GM20000 (cell line): ENCODE data around the gene JAG1.

Experiments
- DNase-seq: peaks from one replicate; pipeline ENCODE4 v3.0.0; 2012; ENCODE audit warnings: low spot score
- TF ChIP-seq, protein P1 (sequence below): IDR thresholded peaks from 2 replicates; pipeline ENCODE4 v1.5.1; 2012; ENCODE audit warnings: mild to moderate bottlenecking, control low read depth; ENCODE audit errors: extremely low read depth, missing control alignments

JAG1 gene

GRCh38 chr20:10658051-10658823 is 15.6 kb downstream of the JAG1 start:
- DNase-seq, result no peak
- TF ChIP-seq, protein P1, sequence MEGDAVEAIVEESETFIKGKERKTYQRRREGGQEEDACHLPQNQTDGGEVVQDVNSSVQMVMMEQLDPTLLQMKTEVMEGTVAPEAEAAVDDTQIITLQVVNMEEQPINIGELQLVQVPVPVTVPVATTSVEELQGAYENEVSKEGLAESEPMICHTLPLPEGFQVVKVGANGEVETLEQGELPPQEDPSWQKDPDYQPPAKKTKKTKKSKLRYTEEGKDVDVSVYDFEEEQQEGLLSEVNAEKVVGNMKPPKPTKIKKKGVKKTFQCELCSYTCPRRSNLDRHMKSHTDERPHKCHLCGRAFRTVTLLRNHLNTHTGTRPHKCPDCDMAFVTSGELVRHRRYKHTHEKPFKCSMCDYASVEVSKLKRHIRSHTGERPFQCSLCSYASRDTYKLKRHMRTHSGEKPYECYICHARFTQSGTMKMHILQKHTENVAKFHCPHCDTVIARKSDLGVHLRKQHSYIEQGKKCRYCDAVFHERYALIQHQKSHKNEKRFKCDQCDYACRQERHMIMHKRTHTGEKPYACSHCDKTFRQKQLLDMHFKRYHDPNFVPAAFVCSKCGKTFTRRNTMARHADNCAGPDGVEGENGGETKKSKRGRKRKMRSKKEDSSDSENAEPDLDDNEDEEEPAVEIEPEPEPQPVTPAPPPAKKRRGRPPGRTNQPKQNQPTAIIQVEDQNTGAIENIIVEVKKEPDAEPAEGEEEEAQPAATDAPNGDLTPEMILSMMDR, result no peak

DNA sequence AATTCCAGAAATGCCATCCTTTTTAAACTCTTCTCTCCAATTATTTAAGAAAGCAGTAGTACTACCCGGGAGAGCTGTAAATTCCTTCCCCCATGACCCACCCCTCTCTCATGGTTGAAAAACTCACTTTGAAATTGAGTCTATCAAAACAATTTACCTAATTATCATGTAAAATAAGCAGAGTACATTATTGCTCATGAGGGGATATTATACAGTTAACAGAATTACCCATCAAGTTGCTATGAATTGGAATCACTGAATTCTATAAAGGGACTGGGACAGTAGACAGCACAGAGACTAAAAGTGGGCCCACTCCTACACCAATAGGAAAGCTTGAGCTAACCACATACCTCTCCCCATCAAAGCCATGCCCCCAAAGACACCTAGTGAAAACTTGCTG is 16.3 kb downstream of the JAG1 start:
- no peak for DNase-seq
- TF ChIP-seq, protein P1, result no peak

DNA sequence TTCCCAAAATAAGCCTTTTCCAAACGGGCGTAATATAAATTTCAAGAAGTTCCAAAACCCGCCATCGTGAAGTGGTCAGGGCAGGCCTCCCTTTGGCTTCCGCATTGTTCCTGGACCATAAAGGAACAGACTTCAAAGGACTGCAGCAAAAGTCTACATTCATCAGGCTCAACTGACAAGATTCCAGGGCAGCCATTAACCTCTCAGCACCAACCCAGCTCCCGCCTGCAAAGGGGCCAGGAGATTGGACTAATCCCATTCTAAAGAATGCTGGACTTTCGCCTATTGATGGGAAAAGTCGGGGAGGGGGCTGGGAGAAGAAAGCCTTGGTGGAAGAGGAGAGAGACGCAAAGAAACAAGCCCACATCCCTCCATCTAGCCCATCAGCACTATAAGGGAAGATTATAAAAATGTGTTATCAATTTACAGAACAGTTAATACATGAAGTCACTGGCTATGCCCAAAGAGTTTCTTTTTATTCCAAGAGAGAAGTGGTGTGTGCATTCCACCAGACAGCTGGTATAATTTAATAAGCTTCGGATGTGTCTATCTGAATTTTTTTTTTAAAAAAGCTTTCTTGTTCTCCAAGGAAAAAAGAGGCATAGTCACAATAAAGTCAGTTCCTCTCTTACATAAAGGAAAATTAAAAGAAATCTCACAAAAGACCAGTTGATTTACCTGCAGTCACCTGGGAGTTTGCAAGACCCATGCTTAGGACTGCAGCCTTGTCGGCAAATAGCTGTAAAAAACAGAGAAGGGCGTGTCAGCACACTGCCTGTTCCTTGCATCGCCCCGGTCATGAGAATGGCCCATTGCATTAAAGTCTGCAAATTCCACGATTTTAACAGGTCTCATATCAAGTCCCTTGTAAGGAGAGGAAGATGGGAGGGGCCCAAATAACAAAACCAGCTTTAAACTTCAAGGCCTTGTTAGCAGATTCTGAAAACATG is 17.8 kb downstream of the JAG1 start:
- no peak for DNase-seq
- TF ChIP-seq, protein P1, result no peak

- DNase-seq, result peak; percentile 37
- TF ChIP-seq, protein P1, result no peak
Measured at GRCh38 chr20:10654630-10655029, 19.2 kb downstream of the JAG1 start.

- TF ChIP-seq, protein P1, result no peak
- no peak for DNase-seq
Measured at GRCh38 chr20:10654250-10654610, 19.6 kb downstream of the JAG1 start.

- no peak for DNase-seq
- TF ChIP-seq, protein P1, result no peak
Measured at GRCh38 chr20:10653599-10654249, 20.1 kb downstream of the JAG1 start.
